ENCODE results near the gene MTHFSD.

GRCh38 chr16:86545954-86546637 lies 8.9 kb downstream of the MTHFSD start:
- TF ChIP-seq CTCF (IDR thresholded peaks at IDR 0.05) (no peak), NR2C2 (CRISPR knock-in tag; IDR thresholded peaks at IDR 0.05) (no peak), SOX15 (CRISPR knock-in tag; IDR thresholded peaks at IDR 0.05) (no peak), SP1 (CRISPR knock-in tag; conservative IDR thresholded peaks at IDR 0.05) (no peak), E2F4 (CRISPR knock-in tag; IDR thresholded peaks at IDR 0.05; ENCODE audit: borderline replicate concordance, low read depth) (no peak), TCF7 (CRISPR knock-in tag; IDR thresholded peaks at IDR 0.05; ENCODE audit: low read depth) (no peak), CBFB (CRISPR knock-in tag; IDR thresholded peaks at IDR 0.05; ENCODE audit: low read depth) (no peak), ETV6 (CRISPR knock-in tag; IDR thresholded peaks at IDR 0.05) (no peak), AFF4 (CRISPR knock-in tag; IDR thresholded peaks at IDR 0.05; ENCODE audit: borderline replicate concordance) (no peak), FOXJ3 (CRISPR knock-in tag; IDR thresholded peaks at IDR 0.05; ENCODE audit: borderline replicate concordance) (no peak), MXD4 (CRISPR knock-in tag; IDR thresholded peaks at IDR 0.05; ENCODE audit: borderline replicate concordance) (no peak), JUN (CRISPR knock-in tag; IDR thresholded peaks at IDR 0.05) (no peak)

Data from WTC11 (cell line).